Trophoblast cell (in vitro differentiated cells and primary cell): ENCODE measurements around the gene LIME1.

Experiments used
- DNase-seq, 2 donors: peaks; one replicate each; pipeline ENCODE4 v3.0.0-alpha.2; 2016
- H2AFZ ChIP-seq: 2 replicates; pipeline ENCODE4 v1.6.1; 2013; ENCODE audit warnings: low read length, moderate library complexity, mild to moderate bottlenecking; ENCODE audit not compliant: insufficient read depth, poor library complexity
- H2AK5ac ChIP-seq: 2 replicates; pipeline ENCODE4 v1.6.1; 2013; ENCODE audit warnings: mild to moderate bottlenecking, low read length
- H2BK120ac ChIP-seq: 2 replicates; pipeline ENCODE4 v1.6.1; 2013; ENCODE audit warnings: low read length, mild to moderate bottlenecking, moderate library complexity; ENCODE audit not compliant: insufficient read depth, poor library complexity
- H2BK12ac ChIP-seq: 2 replicates; pipeline ENCODE4 v1.6.1; 2013; ENCODE audit warnings: mild to moderate bottlenecking, low read length, moderate library complexity
- H2BK5ac ChIP-seq: 2 replicates; pipeline ENCODE4 v1.6.1; 2013; ENCODE audit warnings: low read length, low read depth, moderate library complexity, mild to moderate bottlenecking; ENCODE audit not compliant: poor library complexity
- H3K14ac ChIP-seq: 2 replicates; pipeline ENCODE4 v1.6.1; 2013; ENCODE audit warnings: mild to moderate bottlenecking, low read length
- H3K18ac ChIP-seq: 2 replicates; pipeline ENCODE4 v1.6.1; 2013; ENCODE audit warnings: mild to moderate bottlenecking, low read length
- H3K23ac ChIP-seq: 2 replicates; pipeline ENCODE4 v1.6.1; 2013; ENCODE audit warnings: low read length
- H3K27ac ChIP-seq: 2 replicates; pipeline ENCODE4 v1.5.1; 2013; ENCODE audit warnings: low read depth, mild to moderate bottlenecking, inconsistent platforms, low read length, moderate library complexity
- H3K27me3 ChIP-seq: 2 replicates; pipeline ENCODE4 v1.6.1; 2013; ENCODE audit warnings: inconsistent platforms, mild to moderate bottlenecking, low read length, moderate library complexity; ENCODE audit not compliant: insufficient read depth
- H3K36me3 ChIP-seq, 2 experiments: 1 replicate in 1 of 2; 2 replicates in 1 of 2; pipeline ENCODE4 v1.6.1; 2013; ENCODE audit warnings: low read length in 2 of 2, mild to moderate bottlenecking in 2 of 2, moderate library complexity in 1 of 2; ENCODE audit not compliant: insufficient read depth in 2 of 2, control insufficient read depth in 1 of 2
- H3K4ac ChIP-seq: 2 replicates; pipeline ENCODE4 v1.6.1; 2013; ENCODE audit warnings: low read depth, mild to moderate bottlenecking, low read length, moderate library complexity
- H3K4me1 ChIP-seq, 2 experiments: 1 replicate in 1 of 2; 2 replicates in 1 of 2; pipeline ENCODE4 v1.6.1; 2013; ENCODE audit warnings: low read length in 2 of 2, mild to moderate bottlenecking in 2 of 2, moderate library complexity in 1 of 2; ENCODE audit not compliant: insufficient read depth in 2 of 2, control insufficient read depth in 1 of 2
- H3K4me2 ChIP-seq: 2 replicates; pipeline ENCODE4 v1.6.1; 2013; ENCODE audit warnings: inconsistent platforms, mild to moderate bottlenecking, low read length, moderate library complexity
- H3K4me3 ChIP-seq: 2 replicates; pipeline ENCODE4 v1.5.1; 2013; ENCODE audit warnings: mild to moderate bottlenecking, low read depth, low read length, inconsistent platforms
- H3K79me1 ChIP-seq: one replicate; pipeline ENCODE4 v1.6.1; 2013; ENCODE audit warnings: low read length
- H3K79me2 ChIP-seq: 2 replicates; pipeline ENCODE4 v1.6.1; 2013; ENCODE audit warnings: low read length, mild to moderate bottlenecking; ENCODE audit not compliant: control insufficient read depth, insufficient read depth, poor library complexity
- H3K9ac ChIP-seq: 2 replicates; pipeline ENCODE4 v1.6.1; 2013; ENCODE audit warnings: mild to moderate bottlenecking, low read length
- H3K9me3 ChIP-seq: 2 replicates; pipeline ENCODE4 v1.6.1; 2013; ENCODE audit warnings: low read depth, mild to moderate bottlenecking, control low read depth, inconsistent platforms, low read length; ENCODE audit not compliant: insufficient read depth
- H4K12ac ChIP-seq: 2 replicates; pipeline ENCODE4 v1.6.1; 2013; ENCODE audit warnings: low read depth, mild to moderate bottlenecking, low read length, moderate library complexity
- H4K8ac ChIP-seq: 2 replicates; pipeline ENCODE4 v1.6.1; 2013; ENCODE audit warnings: low read depth, mild to moderate bottlenecking, low read length, moderate library complexity
- H4K91ac ChIP-seq: one replicate; pipeline ENCODE4 v1.6.1; 2013; ENCODE audit warnings: low read depth, mild to moderate bottlenecking, low read length, moderate library complexity
- WGBS: extraction: QIAGEN DNeasy Blood & Tissue Kit; methylation state at CpG from one replicate; pipeline ENCODE4 v1.1.7; 2013; ENCODE audit warnings: missing lambda C conversion rate; ENCODE audit not compliant: insufficient read length, insufficient coverage; ENCODE audit errors: extremely low coverage; 5-methylcytosine and 5-hydroxymethylcytosine counted together

The LIME1 gene

DNA sequence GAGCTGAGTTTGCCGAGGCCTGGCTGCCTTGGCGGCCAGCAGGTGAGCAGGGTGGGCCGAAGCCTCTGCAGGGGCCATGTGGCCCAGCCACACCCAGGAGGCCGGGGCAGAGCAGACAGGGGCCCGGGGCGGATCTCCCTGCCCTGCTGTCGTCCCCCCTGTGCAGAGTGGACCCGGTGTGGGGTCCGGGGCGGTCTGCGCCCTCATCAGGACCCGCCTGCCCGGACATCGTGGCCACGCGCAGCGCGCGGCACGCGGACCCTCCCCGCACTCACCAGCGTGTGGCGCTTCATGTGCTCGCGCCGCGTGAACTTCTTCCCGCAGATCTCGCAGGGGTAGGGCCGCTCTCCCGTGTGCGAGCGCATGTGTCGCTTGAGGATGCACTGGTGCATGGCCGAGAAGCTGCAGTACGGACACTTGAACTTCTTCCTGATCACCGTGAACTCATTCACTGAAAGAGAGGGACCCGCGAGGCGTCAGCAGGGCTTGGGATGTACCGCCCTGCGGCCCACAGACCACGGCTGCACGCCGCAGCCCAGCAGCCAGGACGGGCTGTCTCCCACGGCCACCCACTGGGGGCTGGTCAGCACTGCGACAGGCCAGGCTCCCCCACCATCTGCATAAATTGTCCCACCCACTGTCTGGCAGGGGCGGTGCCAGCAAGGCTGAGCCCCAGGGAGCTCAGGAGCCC lies 16.1 kb downstream of the LIME1 start:
- H3K4ac ChIP-seq = no peak overlapping the region
- H3K36me3 ChIP-seq = peaks cover 8 to 10% of the 10 kb centered on the region in 2 experiments
- H2AFZ ChIP-seq = no peak overlapping the region
- H3K4me3 ChIP-seq = no peak overlapping the region
- H3K27ac ChIP-seq = no peak overlapping the region
- no peak overlapping the region for H4K8ac ChIP-seq
- H3K4me1 ChIP-seq = no peaks in the 10 kb centered on the region
- H2BK120ac ChIP-seq = no peak overlapping the region
- WGBS = no CpG with 5 or more reads among the region's 50 CpGs
- no peaks in the 10 kb centered on the region for H3K27me3 ChIP-seq
- peaks cover 7% of the 10 kb centered on the region for H3K9me3 ChIP-seq
- H3K23ac ChIP-seq = no peak overlapping the region
- no peak overlapping the region for H3K9ac ChIP-seq
- no peak overlapping the region for H2BK5ac ChIP-seq
- no peak overlapping the region for H3K14ac ChIP-seq
- H2AK5ac ChIP-seq = no peak overlapping the region
- no peak overlapping the region for H4K12ac ChIP-seq
- no peaks in the 10 kb centered on the region for H3K79me1 ChIP-seq
- H3K4me2 ChIP-seq = no peak overlapping the region
- H4K91ac ChIP-seq = no peak overlapping the region
- no peak for DNase-seq
- no peak overlapping the region for H3K18ac ChIP-seq
- H3K79me2 ChIP-seq = no peaks in the 10 kb centered on the region
- H2BK12ac ChIP-seq = no peak overlapping the region

DNA sequence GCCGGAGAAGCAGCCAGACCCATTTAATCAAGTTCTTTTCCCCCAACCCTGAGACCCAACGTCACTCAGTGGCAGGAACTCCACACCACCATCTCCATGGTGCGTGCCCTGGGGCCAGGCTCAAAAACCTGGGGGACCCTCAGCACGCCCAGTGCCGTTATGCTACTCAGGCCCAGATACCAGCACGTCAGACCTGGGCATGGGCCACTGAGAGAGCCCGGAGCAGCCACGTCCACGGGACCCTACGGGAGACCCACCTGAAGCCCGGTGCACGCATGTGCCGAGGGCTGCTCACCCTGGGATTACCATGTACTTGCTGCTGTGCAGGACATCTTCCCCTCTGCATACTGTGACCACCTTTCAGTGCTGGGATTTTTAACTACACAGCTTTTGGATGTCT lies 16.9 kb downstream of the LIME1 start:
- H3K4me2 ChIP-seq = no peak overlapping the region
- no peak overlapping the region for H4K8ac ChIP-seq
- H3K14ac ChIP-seq = no peak overlapping the region
- no peak overlapping the region for H4K91ac ChIP-seq
- peaks cover 7% of the 10 kb centered on the region for H3K9me3 ChIP-seq
- no peak overlapping the region for H2BK5ac ChIP-seq
- H3K18ac ChIP-seq = no peak overlapping the region
- H3K36me3 ChIP-seq = peaks cover 8 to 10% of the 10 kb centered on the region in 2 experiments
- WGBS = no CpG with 5 or more reads among the region's 13 CpGs
- H3K9ac ChIP-seq = no peak overlapping the region
- no peak for DNase-seq
- no peaks in the 10 kb centered on the region for H3K27me3 ChIP-seq
- H3K79me2 ChIP-seq = no peaks in the 10 kb centered on the region
- H3K27ac ChIP-seq = no peak overlapping the region
- H2AFZ ChIP-seq = no peak overlapping the region
- H3K4me1 ChIP-seq = no peaks in the 10 kb centered on the region
- H2AK5ac ChIP-seq = no peak overlapping the region
- H2BK12ac ChIP-seq = no peak overlapping the region
- no peak overlapping the region for H3K4me3 ChIP-seq
- H2BK120ac ChIP-seq = no peak overlapping the region
- H3K4ac ChIP-seq = no peak overlapping the region
- no peak overlapping the region for H3K23ac ChIP-seq
- H4K12ac ChIP-seq = no peak overlapping the region
- H3K79me1 ChIP-seq = no peaks in the 10 kb centered on the region

DNA sequence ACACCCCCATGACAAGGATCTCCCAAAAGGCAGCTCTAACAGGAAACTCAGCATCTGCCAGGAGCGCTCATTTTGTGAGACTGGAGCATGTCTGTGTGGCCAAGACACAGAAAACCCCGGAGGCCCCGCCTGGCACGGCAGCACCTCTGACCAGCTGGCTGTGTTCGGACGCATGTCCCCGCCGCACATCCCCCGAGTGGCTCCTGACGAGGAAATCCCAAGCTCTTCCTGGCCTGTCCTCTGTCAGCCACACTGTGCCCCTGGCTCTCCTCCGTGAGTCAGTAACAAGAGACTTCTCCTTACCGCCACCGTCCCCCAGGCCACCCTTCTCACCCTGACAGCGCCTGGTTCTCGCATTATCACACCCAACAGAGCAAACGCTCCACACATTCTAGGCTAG lies 17.5 kb downstream of the LIME1 start:
- WGBS = no CpG with 5 or more reads among the region's 16 CpGs
- H3K79me2 ChIP-seq = no peaks in the 10 kb centered on the region
- no peak overlapping the region for H4K91ac ChIP-seq
- H3K4me1 ChIP-seq = no peaks in the 10 kb centered on the region
- H3K4me3 ChIP-seq = no peak overlapping the region
- H2BK120ac ChIP-seq = no peak overlapping the region
- H3K4ac ChIP-seq = no peak overlapping the region
- no peak overlapping the region for H2BK5ac ChIP-seq
- H3K27me3 ChIP-seq = no peaks in the 10 kb centered on the region
- DNase-seq = no peak
- H2AK5ac ChIP-seq = no peak overlapping the region
- no peak overlapping the region for H3K9ac ChIP-seq
- no peak overlapping the region for H3K4me2 ChIP-seq
- H2AFZ ChIP-seq = no peak overlapping the region
- H4K8ac ChIP-seq = no peak overlapping the region
- H2BK12ac ChIP-seq = no peak overlapping the region
- H3K14ac ChIP-seq = no peak overlapping the region
- no peaks in the 10 kb centered on the region for H3K79me1 ChIP-seq
- H3K18ac ChIP-seq = no peak overlapping the region
- no peak overlapping the region for H3K27ac ChIP-seq
- H4K12ac ChIP-seq = no peak overlapping the region
- peaks cover 7 to 8% of the 10 kb centered on the region in 2 experiments for H3K36me3 ChIP-seq
- peaks cover 7% of the 10 kb centered on the region for H3K9me3 ChIP-seq
- no peak overlapping the region for H3K23ac ChIP-seq

DNA sequence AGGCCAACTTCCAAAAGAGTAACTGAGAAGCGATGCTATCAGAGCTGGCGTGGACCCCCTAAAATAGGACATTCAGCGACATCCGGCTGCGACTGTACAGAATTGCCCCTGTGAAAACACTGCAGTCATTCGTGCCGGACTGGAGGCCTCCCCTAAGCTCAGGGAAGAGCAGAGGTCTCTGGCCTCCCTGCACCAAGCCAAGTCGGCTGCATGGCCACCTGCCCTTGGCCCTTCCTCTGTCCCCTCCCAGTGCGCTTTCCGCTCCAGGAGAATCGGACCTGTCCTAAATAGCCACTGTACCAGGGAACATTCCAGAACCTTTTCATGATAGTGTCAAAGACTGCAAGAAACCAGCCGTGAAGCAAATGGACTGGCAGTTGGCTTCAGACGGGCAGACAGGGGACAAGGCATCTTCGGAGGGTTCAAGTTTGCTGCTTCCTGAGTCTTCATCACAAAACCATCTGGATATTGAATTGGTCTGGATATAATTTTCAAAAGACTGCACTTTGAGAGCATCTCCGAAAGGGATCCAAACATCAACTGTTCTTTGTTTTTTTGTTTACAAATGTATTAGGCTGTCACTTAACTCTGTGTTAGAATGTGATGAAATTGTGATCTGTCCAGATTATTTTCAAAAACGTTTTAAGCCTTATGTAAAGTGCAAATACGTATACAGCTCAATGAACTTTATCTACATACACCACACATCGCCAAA lies 19.6 kb downstream of the LIME1 start:
- H2AFZ ChIP-seq = no peak overlapping the region
- H3K14ac ChIP-seq = no peak overlapping the region
- H3K36me3 ChIP-seq = peaks cover 7 to 8% of the 10 kb centered on the region in 2 experiments
- no peaks in the 10 kb centered on the region for H3K79me2 ChIP-seq
- H3K18ac ChIP-seq = no peak overlapping the region
- no peak overlapping the region for H4K12ac ChIP-seq
- H2BK120ac ChIP-seq = no peak overlapping the region
- H4K91ac ChIP-seq = no peak overlapping the region
- peaks cover 7% of the 10 kb centered on the region for H3K9me3 ChIP-seq
- H3K4me3 ChIP-seq = no peak overlapping the region
- H2BK5ac ChIP-seq = no peak overlapping the region
- no peak overlapping the region for H2AK5ac ChIP-seq
- no peak overlapping the region for H3K4me2 ChIP-seq
- no peak overlapping the region for H3K27ac ChIP-seq
- H3K4me1 ChIP-seq = no peaks in the 10 kb centered on the region
- H4K8ac ChIP-seq = no peak overlapping the region
- H3K23ac ChIP-seq = no peak overlapping the region
- no CpG with 5 or more reads among the region's 18 CpGs for WGBS
- H3K4ac ChIP-seq = no peak overlapping the region
- no peaks in the 10 kb centered on the region for H3K79me1 ChIP-seq
- no peak overlapping the region for H3K9ac ChIP-seq
- no peak overlapping the region for H2BK12ac ChIP-seq
- no peak for DNase-seq
- no peaks in the 10 kb centered on the region for H3K27me3 ChIP-seq
